A549 (cell line): ENCODE measurements around the gene SLC35A3. TPM values are rescaled to one million over a fixed set of nuclear protein-coding genes. Genes with fewer than 3 reads are reported as not detected.

Source experiments
- ATAC-seq, 2 experiments: fragments of 200-7000 bp in 1 of 2; fragments of >200 bp in 1 of 2; cut with Nextera tagmentation in 1 of 2; cut with Tn5 transposase in 1 of 2; 3 replicates each; pipeline versions ENCODE4 v1.8.0 to v1.9.1; 2018 to 2020; ENCODE audit warnings: mild to moderate bottlenecking in 1 of 2, moderate library complexity in 1 of 2
- CTCF ChIA-PET: fragments of 300-600 bp; sonication (Branson Sonifier 250); formaldehyde crosslinking; extraction: SDS; loops from one replicate; lab custom pipeline; 2021; ENCODE audit warnings: antibody characterized with exemption, inconsistent platforms; lab: Yijun Ruan, JAX
- POLR2A ChIA-PET: fragments of 350-600 bp; formaldehyde crosslinking; extraction: SDS; loops from one replicate; lab custom pipeline; 2021; ENCODE audit warnings: antibody characterized with exemption, inconsistent platforms; lab: Yijun Ruan, JAX
- DNase-seq, 2 experiments: peaks; one replicate each; pipeline versions ENCODE4 v3.0.0 to v3.0.0-alpha.2; 2011 to 2016; ENCODE audit warnings: low read depth in 1 of 2, low spot score in 1 of 2
- FAIRE-seq: peaks from 2 replicates; lab custom pipeline; 2011; peaks lifted over from hg19 to GRCh38; lab: Jason Lieb, UNC
- H3K27ac ChIP-seq, 2 experiments: fragments of >200 bp; sonication (Bioruptor Twin); formaldehyde crosslinking; 3 replicates each; pipeline ENCODE4 v1.5.1; 2016 to 2017
- H3K4me1 ChIP-seq: fragments of >200 bp; sonication (Bioruptor Twin); formaldehyde crosslinking; 3 replicates; pipeline ENCODE4 v1.6.1; 2016
- H3K4me2 ChIP-seq: fragments of >200 bp; sonication (Bioruptor Twin); formaldehyde crosslinking; 3 replicates; pipeline ENCODE4 v1.6.1; 2016
- H3K4me3 ChIP-seq: fragments of >200 bp; sonication (Bioruptor Twin); formaldehyde crosslinking; 3 replicates; pipeline ENCODE4 v1.5.1; 2016
- H3K9me3 ChIP-seq: fragments of >200 bp; sonication (Bioruptor Twin); formaldehyde crosslinking; 3 replicates; pipeline ENCODE4 v1.6.1; 2016
- CBX8 ChIP-seq: fragments of 200-600 bp; sonication (generic); IDR thresholded peaks from 2 replicates; pipeline ENCODE4 v1.6.1; 2016
- CEBPB ChIP-seq, 2 experiments: fragments of >200 bp in 1 of 2; sonication (Bioruptor Twin) in 1 of 2; formaldehyde crosslinking in 1 of 2; IDR thresholded peaks; 2 replicates each; pipeline ENCODE4 v1.6.1; 2012 to 2016
- HOXA7 ChIP-seq: fragments of 250-450 bp; sonication (Bioruptor Pico); IDR thresholded peaks from 2 replicates; pipeline ENCODE4 v1.5.0; 2020; ENCODE audit warnings: mild to moderate bottlenecking, moderate library complexity
- HOXB13 ChIP-seq: fragments of 250-450 bp; sonication (Bioruptor Pico); IDR thresholded peaks from 2 replicates; pipeline ENCODE4 v1.5.0; 2020; ENCODE audit warnings: low read depth, mild to moderate bottlenecking, moderate library complexity
- MAFK ChIP-seq: fragments of 450-650 bp; IDR thresholded peaks from 2 replicates; pipeline ENCODE4 v1.6.1; 2014; ENCODE audit not compliant: partially characterized antibody
- MAZ ChIP-seq: fragments of 150-350 bp; IDR thresholded peaks from 2 replicates; pipeline ENCODE4 v1.6.1; 2014; ENCODE audit warnings: antibody characterized with exemption, low read depth, low read length, borderline replicate concordance
- MYC ChIP-seq: IDR thresholded peaks from 2 replicates; pipeline ENCODE4 v1.6.1; 2012; ENCODE audit warnings: mild to moderate bottlenecking, inconsistent platforms, low read length, improper control_type of control experiment, borderline replicate concordance
- NR3C1 ChIP-seq: fragments of >200 bp; sonication (Bioruptor Twin); formaldehyde crosslinking; IDR thresholded peaks from 3 replicates; pipeline ENCODE4 v1.6.1; 2017
- PHF8 ChIP-seq: fragments of 200-600 bp; sonication (generic); IDR thresholded peaks from 2 replicates; pipeline ENCODE4 v1.6.1; 2016; ENCODE audit warnings: low read depth, mild to moderate bottlenecking, antibody characterized with exemption, moderate library complexity, borderline replicate concordance
- POLR2A ChIP-seq: IDR thresholded peaks from 2 replicates; pipeline ENCODE4 v1.6.1; 2012; ENCODE audit warnings: mild to moderate bottlenecking, low read length
- RAD21 ChIP-seq, 2 experiments: fragments of >200 bp in 1 of 2; sonication (Bioruptor Twin) in 1 of 2; formaldehyde crosslinking in 1 of 2; IDR thresholded peaks in 1 of 2; conservative IDR thresholded peaks in 1 of 2; 2 replicates in 1 of 2; 3 replicates in 1 of 2; pipeline ENCODE4 v1.6.1; 2012 to 2018; ENCODE audit warnings: inconsistent platforms in 1 of 2
- RNF2 ChIP-seq: fragments of 200-600 bp; sonication (generic); IDR thresholded peaks from 2 replicates; pipeline ENCODE4 v1.6.1; 2016; ENCODE audit warnings: low read depth, mild to moderate bottlenecking, antibody characterized with exemption, moderate library complexity, borderline replicate concordance
- SMC3 ChIP-seq: fragments of >200 bp; sonication (Bioruptor Twin); formaldehyde crosslinking; IDR thresholded peaks from 3 replicates; pipeline ENCODE4 v1.6.1; 2018; ENCODE audit warnings: inconsistent platforms
- TP53 ChIP-seq: fragments of 250-450 bp; sonication (Bioruptor Pico); IDR thresholded peaks from 2 replicates; pipeline ENCODE4 v1.5.0; 2021; ENCODE audit warnings: mild to moderate bottlenecking, moderate library complexity
- ZC3H11A ChIP-seq: fragments of 450-650 bp; IDR thresholded peaks from 2 replicates; pipeline ENCODE4 v1.6.1; 2014; ENCODE audit warnings: antibody characterized with exemption, mild to moderate bottlenecking
- ZFP36 ChIP-seq: fragments of 450-650 bp; IDR thresholded peaks from 2 replicates; pipeline ENCODE4 v1.6.1; 2014; ENCODE audit warnings: borderline replicate concordance; ENCODE audit not compliant: partially characterized antibody
- ZNF302 ChIP-seq: fragments of 250-450 bp; sonication (Bioruptor Pico); IDR thresholded peaks from 2 replicates; pipeline ENCODE4 v1.9.0; 2021; ENCODE audit warnings: inconsistent platforms, mild to moderate bottlenecking, moderate library complexity
- polyA plus RNA-seq, 4 experiments: library from polyadenylated mRNA; depleted of rRNA in 3 of 4; stranded (reverse); fragments of >200 nt; fragmentation: RNase III in 1 of 4; extraction: RNeasy Plus Mini Kit Qiagen cat#74134 plus additional on column Dnase treatment in 1 of 4; gene quantifications; 2 replicates in 3 of 4; 3 replicates in 1 of 4; pipeline ENCODE4 v1.2.3, GENCODE V29; 2011 to 2017
- TF ChIP-seq, protein P1 (sequence below): fragments of >200 bp; sonication (Bioruptor Twin); formaldehyde crosslinking; IDR thresholded peaks from 3 replicates; pipeline ENCODE4 v1.6.1; 2016
- TF ChIP-seq, protein P2 (sequence below): fragments of >200 bp; sonication (Bioruptor Twin); formaldehyde crosslinking; IDR thresholded peaks from 3 replicates; pipeline ENCODE4 v1.5.1; 2016
- TF ChIP-seq, protein P3 (sequence below): IDR thresholded peaks from 2 replicates; pipeline ENCODE4 v1.6.1; 2012; ENCODE audit warnings: low read depth, borderline replicate concordance
- TF ChIP-seq, protein P4 (sequence below): IDR thresholded peaks from 2 replicates; pipeline ENCODE4 v1.6.1; 2012

The SLC35A3 gene
- polyA plus RNA-seq, 2 of the 4 experiments (the other 2 are of a cell fraction), result 9.6 to 15.1 TPM

GRCh38 chr1:99988210-99988765 lies 18.5 kb downstream of the SLC35A3 start (continued):
- TF ChIP-seq HOXA7 (CRISPR knock-in tag) (no peak), NR3C1 (no peak)

- FAIRE-seq (no peak), ATAC-seq (no peak), DNase-seq (no peak)
- POLR2A ChIA-PET, result no interaction called here
- 0 out of 3 replicates have a peak, but pooled peaks cover under 1% of the 10 kb centered on the region for H3K4me1 ChIP-seq
- CTCF ChIA-PET, result no interaction called here
- no peak overlapping the region for H3K4me2 ChIP-seq
- peaks cover 18% of the 10 kb centered on the region; the same call in 2 of the 3 replicates for H3K9me3 ChIP-seq
- no peak overlapping the region for H3K4me3 ChIP-seq
- TF ChIP-seq, protein P1, sequence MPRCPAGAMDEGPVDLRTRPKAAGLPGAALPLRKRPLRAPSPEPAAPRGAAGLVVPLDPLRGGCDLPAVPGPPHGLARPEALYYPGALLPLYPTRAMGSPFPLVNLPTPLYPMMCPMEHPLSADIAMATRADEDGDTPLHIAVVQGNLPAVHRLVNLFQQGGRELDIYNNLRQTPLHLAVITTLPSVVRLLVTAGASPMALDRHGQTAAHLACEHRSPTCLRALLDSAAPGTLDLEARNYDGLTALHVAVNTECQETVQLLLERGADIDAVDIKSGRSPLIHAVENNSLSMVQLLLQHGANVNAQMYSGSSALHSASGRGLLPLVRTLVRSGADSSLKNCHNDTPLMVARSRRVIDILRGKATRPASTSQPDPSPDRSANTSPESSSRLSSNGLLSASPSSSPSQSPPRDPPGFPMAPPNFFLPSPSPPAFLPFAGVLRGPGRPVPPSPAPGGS, result no peak
- no peak for TF ChIP-seq HOXB13
- TF ChIP-seq MAZ, result no peak
- no peak for TF ChIP-seq MYC
- no peak for TF ChIP-seq ZNF302 (CRISPR knock-in tag)
- no peak for TF ChIP-seq CBX8
- TF ChIP-seq RNF2, result no peak
- TF ChIP-seq, protein P2, sequence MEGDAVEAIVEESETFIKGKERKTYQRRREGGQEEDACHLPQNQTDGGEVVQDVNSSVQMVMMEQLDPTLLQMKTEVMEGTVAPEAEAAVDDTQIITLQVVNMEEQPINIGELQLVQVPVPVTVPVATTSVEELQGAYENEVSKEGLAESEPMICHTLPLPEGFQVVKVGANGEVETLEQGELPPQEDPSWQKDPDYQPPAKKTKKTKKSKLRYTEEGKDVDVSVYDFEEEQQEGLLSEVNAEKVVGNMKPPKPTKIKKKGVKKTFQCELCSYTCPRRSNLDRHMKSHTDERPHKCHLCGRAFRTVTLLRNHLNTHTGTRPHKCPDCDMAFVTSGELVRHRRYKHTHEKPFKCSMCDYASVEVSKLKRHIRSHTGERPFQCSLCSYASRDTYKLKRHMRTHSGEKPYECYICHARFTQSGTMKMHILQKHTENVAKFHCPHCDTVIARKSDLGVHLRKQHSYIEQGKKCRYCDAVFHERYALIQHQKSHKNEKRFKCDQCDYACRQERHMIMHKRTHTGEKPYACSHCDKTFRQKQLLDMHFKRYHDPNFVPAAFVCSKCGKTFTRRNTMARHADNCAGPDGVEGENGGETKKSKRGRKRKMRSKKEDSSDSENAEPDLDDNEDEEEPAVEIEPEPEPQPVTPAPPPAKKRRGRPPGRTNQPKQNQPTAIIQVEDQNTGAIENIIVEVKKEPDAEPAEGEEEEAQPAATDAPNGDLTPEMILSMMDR, result no peak
- TF ChIP-seq POLR2A, result no peak
- no peak for TF ChIP-seq RAD21 (conservative IDR thresholded peaks at IDR 0.05 in 1 of 2, IDR thresholded peaks at IDR 0.05 in 1 of 2)
- TF ChIP-seq, protein P3, sequence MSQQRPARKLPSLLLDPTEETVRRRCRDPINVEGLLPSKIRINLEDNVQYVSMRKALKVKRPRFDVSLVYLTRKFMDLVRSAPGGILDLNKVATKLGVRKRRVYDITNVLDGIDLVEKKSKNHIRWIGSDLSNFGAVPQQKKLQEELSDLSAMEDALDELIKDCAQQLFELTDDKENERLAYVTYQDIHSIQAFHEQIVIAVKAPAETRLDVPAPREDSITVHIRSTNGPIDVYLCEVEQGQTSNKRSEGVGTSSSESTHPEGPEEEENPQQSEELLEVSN, result no peak
- TF ChIP-seq, protein P4, sequence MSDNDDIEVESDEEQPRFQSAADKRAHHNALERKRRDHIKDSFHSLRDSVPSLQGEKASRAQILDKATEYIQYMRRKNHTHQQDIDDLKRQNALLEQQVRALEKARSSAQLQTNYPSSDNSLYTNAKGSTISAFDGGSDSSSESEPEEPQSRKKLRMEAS, result no peak
- TF ChIP-seq SMC3, result no peak
- no peak for TF ChIP-seq MAFK
- no peak for TF ChIP-seq ZC3H11A
- no peak for TF ChIP-seq ZFP36
- TF ChIP-seq PHF8, result no peak
- TF ChIP-seq TP53 (CRISPR knock-in tag), result no peak
- TF ChIP-seq CEBPB (IDR thresholded peaks at IDR 0.05), result no peak
- TF ChIP-seq HOXA7 (CRISPR knock-in tag), result no peak
- no peak overlapping the region for H3K27ac ChIP-seq
These were observed 22.4 kb downstream of the SLC35A3 start for GRCh38 chr1:99992044-99992722.
